HepG2 (cell line): ENCODE measurements around the gene CBX7. TPM values are rescaled to one million over a fixed set of nuclear protein-coding genes. Genes with fewer than 3 reads are reported as not detected.

ENCODE experiments used
- ATAC-seq: fragments of 200-7000 bp; cut with Tn5 transposase; 3 replicates; pipeline ENCODE4 v1.9.1; 2020; ENCODE audit warnings: mild to moderate bottlenecking, moderate library complexity
- BruUV-seq: library from RNA; stranded (reverse); fragments of 400-500 nt; replicated peaks from 2 replicates; lab custom pipeline; 2021; lab: Mats Ljungman, UMichigan
- CTCF ChIA-PET: fragments of 300-600 bp; formaldehyde crosslinking; extraction: SDS; loops from one replicate; lab custom pipeline; 2021; ENCODE audit warnings: low total read pairs, inconsistent platforms, low intra/inter-chr PET ratio; lab: Yijun Ruan, JAX
- POLR2A ChIA-PET: fragments of 350-600 bp; sonication (Branson Sonifier 250); formaldehyde crosslinking; loops from one replicate; lab custom pipeline; 2020; ENCODE audit warnings: antibody characterized with exemption, inconsistent platforms; lab: Yijun Ruan, JAX
- DNase-seq: peaks from one replicate; pipeline ENCODE4 v3.0.0-alpha.2; 2015; ENCODE audit warnings: low spot score
- FAIRE-seq: peaks from 3 replicates; lab custom pipeline; 2011; peaks lifted over from hg19 to GRCh38; lab: Jason Lieb, UNC
- H2AFZ ChIP-seq: one replicate; pipeline ENCODE4 v1.6.1; 2011; ENCODE audit warnings: low read length, inconsistent platforms
- H3K27ac ChIP-seq: fragments of 300-600 bp; 3 replicates; pipeline ENCODE4 v1.8.0; 2011; ENCODE audit warnings: mixed run types, mild to moderate bottlenecking, mixed read lengths, low read length, inconsistent platforms; ENCODE audit not compliant: insufficient read depth; ENCODE audit errors: extremely low read length
- H3K27me3 ChIP-seq, 2 experiments: fragments of 200-600 bp in 1 of 2; 2 replicates in 1 of 2; 3 replicates in 1 of 2; pipeline versions ENCODE4 v1.6.0 to v1.8.0; 2011; ENCODE audit warnings: low read length in 2 of 2, mild to moderate bottlenecking in 2 of 2, moderate library complexity in 2 of 2, inconsistent platforms in 1 of 2; ENCODE audit not compliant: insufficient read depth in 2 of 2, control insufficient read depth in 1 of 2
- H3K36me3 ChIP-seq, 2 experiments: fragments of 200-600 bp in 1 of 2; replicated peaks in 1 of 2; 2 replicates in 1 of 2; 3 replicates in 1 of 2; pipeline versions ENCODE4 v1.5.1 to v1.8.0; 2011; ENCODE audit warnings: low read length in 2 of 2, inconsistent platforms in 1 of 2; ENCODE audit not compliant: insufficient read depth in 2 of 2, control insufficient read depth in 1 of 2
- H3K4me1 ChIP-seq: 2 replicates; pipeline ENCODE4 v1.5.1; 2012; ENCODE audit warnings: low read length, inconsistent platforms; ENCODE audit not compliant: insufficient read depth
- H3K4me2 ChIP-seq: 2 replicates; pipeline ENCODE4 v1.6.0; 2011; ENCODE audit warnings: low read depth, low read length, inconsistent platforms
- H3K4me3 ChIP-seq, 3 experiments: fragments of 200-600 bp in 1 of 3; sonication (generic), shearing (Covaris generic) in 1 of 3; replicated peaks in 1 of 3; 2 replicates each; pipeline ENCODE4 v1.5.1; 2011 to 2016; ENCODE audit warnings: low read length in 3 of 3, inconsistent platforms in 2 of 3, low read depth in 2 of 3, mild to moderate bottlenecking in 2 of 3, control low read depth in 1 of 3, mixed read lengths in 1 of 3; ENCODE audit not compliant: insufficient read depth in 1 of 3
- H3K79me2 ChIP-seq: one replicate; pipeline ENCODE4 v1.6.1; 2011; ENCODE audit warnings: low read length, inconsistent platforms; ENCODE audit not compliant: insufficient read depth
- H3K9ac ChIP-seq: 2 replicates; pipeline ENCODE4 v1.6.0; 2011; ENCODE audit warnings: mild to moderate bottlenecking, low read depth, low read length, inconsistent platforms; ENCODE audit not compliant: insufficient read depth
- H3K9me3 ChIP-seq: 2 replicates; pipeline ENCODE4 v1.5.1; 2012; ENCODE audit warnings: mild to moderate bottlenecking, low read length
- H4K20me1 ChIP-seq: 2 replicates; pipeline ENCODE4 v1.6.0; 2011; ENCODE audit warnings: inconsistent platforms, mild to moderate bottlenecking, low read length, moderate library complexity; ENCODE audit not compliant: insufficient read depth
- MEIS2 ChIP-seq: sonication (generic); formaldehyde crosslinking; IDR thresholded peaks from 2 replicates; pipeline ENCODE4 v1.9.0; 2021; ENCODE audit warnings: mild to moderate bottlenecking, missing genetic modification reagents
- MLLT10 ChIP-seq: sonication (generic); formaldehyde crosslinking; IDR thresholded peaks from 2 replicates; pipeline ENCODE4 v1.4.0; 2020; ENCODE audit warnings: missing genetic modification reagents
- NFATC3 ChIP-seq: sonication (generic); formaldehyde crosslinking; IDR thresholded peaks from 2 replicates; pipeline ENCODE4 v1.5.1; 2020; ENCODE audit warnings: mild to moderate bottlenecking, missing genetic modification reagents
- PAWR ChIP-seq: sonication (generic); formaldehyde crosslinking; IDR thresholded peaks from 2 replicates; pipeline ENCODE4 v1.4.0; 2020; ENCODE audit warnings: missing genetic modification reagents, mild to moderate bottlenecking, borderline replicate concordance
- PHB2 ChIP-seq: fragments of 450-650 bp; IDR thresholded peaks from 2 replicates; pipeline ENCODE4 v1.6.1; 2018; ENCODE audit not compliant: partially characterized antibody
- PITX1 ChIP-seq: sonication (generic); formaldehyde crosslinking; IDR thresholded peaks from 2 replicates; pipeline ENCODE4 v1.5.1; 2020; ENCODE audit warnings: mild to moderate bottlenecking, missing genetic modification reagents
- PRPF4 ChIP-seq: fragments of 200-400 bp; formaldehyde crosslinking; IDR thresholded peaks from 2 replicates; pipeline ENCODE4 v1.6.1; 2016; ENCODE audit warnings: low read length, low read depth; ENCODE audit not compliant: poor library complexity, severe bottlenecking
- RFX5 ChIP-seq: IDR thresholded peaks from 2 replicates; pipeline ENCODE4 v1.6.1; 2011; ENCODE audit warnings: low read depth, low read length, improper control_type of control experiment
- RXRA ChIP-seq: sonication (generic); formaldehyde crosslinking; IDR thresholded peaks from 2 replicates; pipeline ENCODE4 v1.5.1; 2020; ENCODE audit warnings: missing genetic modification reagents
- TCF12 ChIP-seq, 2 experiments: fragments of 450-650 bp in 1 of 2; sonication (generic) in 1 of 2; formaldehyde crosslinking in 1 of 2; IDR thresholded peaks; 2 replicates each; pipeline versions ENCODE4 v1.6.1 to v1.8.0; 2017 to 2022; ENCODE audit warnings: antibody characterized with exemption in 1 of 2, mild to moderate bottlenecking in 1 of 2, missing genetic modification reagents in 1 of 2, moderate library complexity in 1 of 2
- TOPORS ChIP-seq: sonication (generic); formaldehyde crosslinking; IDR thresholded peaks from 2 replicates; pipeline ENCODE4 v1.8.0; 2023; ENCODE audit warnings: mild to moderate bottlenecking, missing genetic modification reagents
- ZBTB1 ChIP-seq: sonication (generic); formaldehyde crosslinking; IDR thresholded peaks from 2 replicates; pipeline ENCODE4 v1.4.0; 2020; ENCODE audit warnings: missing genetic modification reagents, borderline replicate concordance
- ZBTB3 ChIP-seq: sonication (generic); formaldehyde crosslinking; IDR thresholded peaks from 2 replicates; pipeline ENCODE4 v1.4.0; 2020; ENCODE audit warnings: low read depth, mild to moderate bottlenecking, moderate library complexity, missing genetic modification reagents, borderline replicate concordance
- ZNF546 ChIP-seq: sonication (generic); formaldehyde crosslinking; conservative IDR thresholded peaks from 2 replicates; pipeline ENCODE4 v1.8.1; 2023; ENCODE audit warnings: mild to moderate bottlenecking, missing genetic modification reagents
- ZNF550 ChIP-seq: sonication (generic); formaldehyde crosslinking; IDR thresholded peaks from 2 replicates; pipeline ENCODE4 v1.4.0; 2020; ENCODE audit warnings: mild to moderate bottlenecking, missing genetic modification reagents, borderline replicate concordance
- ZNF660 ChIP-seq: sonication (generic); formaldehyde crosslinking; IDR thresholded peaks from 2 replicates; pipeline ENCODE4 v1.5.1; 2020; ENCODE audit warnings: mild to moderate bottlenecking, low read depth, missing genetic modification reagents, borderline replicate concordance
- ZNF878 ChIP-seq: sonication (generic); formaldehyde crosslinking; IDR thresholded peaks from 2 replicates; pipeline ENCODE4 v1.8.1; 2023; ENCODE audit warnings: mild to moderate bottlenecking, missing genetic modification reagents, moderate library complexity
- WGBS: methylation state at CpG from one replicate; pipeline ENCODE4 v1.1.6; 2017; ENCODE audit warnings: low lambda C conversion rate; 5-methylcytosine and 5-hydroxymethylcytosine counted together
- in situ Hi-C: cut with HindIII; loops from 2 replicates; pipeline ENCODE4 v1.10.0; 2017; ENCODE audit warnings: low pct_unique_long_range_greater_than_20kb; ENCODE audit not compliant: extremely low pct_ligation_motif_present
- intact Hi-C: fragments of 100-400 bp; cut with micrococcal nuclease; formaldehyde crosslinking; loops from one replicate; pipeline ENCODE4 v1.10.0; 2022; ENCODE audit not compliant: unreplicated experiment
- polyA plus RNA-seq, 8 experiments: library from polyadenylated mRNA; depleted of rRNA in 3 of 8; stranded (reverse) in 7 of 8; unstranded in 1 of 8; fragments of >200 nt; fragmentation: Illumina TruSeq in 4 of 8; extraction: Trizol in 4 of 8; gene quantifications; 2 replicates each; pipeline versions ENCODE4 v1.2.1 to v1.2.3, GENCODE V29; 2011 to 2016; ENCODE audit warnings: low read depth in 4 of 8, missing spikeins in 1 of 8, mixed read lengths in 1 of 8; ENCODE audit not compliant: insufficient read depth in 1 of 8
- total RNA-seq, 5 experiments: library from RNA; depleted of rRNA; stranded (reverse); fragments of >200 nt; fragmentation: Illumina TruSeq; extraction: Trizol; gene quantifications; 2 replicates each; pipeline ENCODE4 v1.2.3, GENCODE V29; 2016; ENCODE audit warnings: low read depth in 1 of 5
- TF ChIP-seq, protein P1 (sequence below): sonication (generic); formaldehyde crosslinking; IDR thresholded peaks from 2 replicates; pipeline ENCODE4 v1.4.0; 2020; ENCODE audit warnings: low read depth, mild to moderate bottlenecking, missing genetic modification reagents
- TF ChIP-seq, protein P2 (sequence below): IDR thresholded peaks from 2 replicates; pipeline ENCODE4 v1.6.1; 2016

CBX7 gene
- total and polyA plus RNA-seq, 2 of the 13 experiments (the other 11 are each of a cell fraction or from before 2014, with no cell fraction given) = 0.35 to 4.9 TPM

DNA sequence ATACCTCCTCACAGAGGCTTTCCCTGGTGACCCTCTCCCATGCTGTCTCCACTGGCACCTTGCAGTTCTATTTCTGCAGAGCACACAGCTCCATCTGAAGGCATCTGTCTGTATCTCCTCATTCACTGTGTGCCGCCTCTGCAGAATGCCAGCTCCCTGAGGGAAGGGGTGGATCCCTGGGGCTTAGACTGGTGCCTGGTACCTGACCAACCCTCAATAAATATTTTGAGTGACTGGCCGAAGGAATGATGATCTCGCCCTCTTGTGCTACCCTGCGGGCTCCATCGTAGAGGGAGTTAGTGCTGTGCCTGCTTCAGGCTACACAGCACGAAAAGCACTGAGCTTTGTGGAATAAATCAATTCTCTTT, 1.6 kb downstream of the CBX7 start:
- no peak overlapping the region for H3K4me2 ChIP-seq
- 41% methylated on average over 6 of the region's 6 CpGs for WGBS
- DNase-seq = no peak
- H3K4me3 ChIP-seq = no peak overlapping the region
- no TSS peak for BruUV-seq
- peaks cover 56% of the 10 kb centered on the region for H3K4me1 ChIP-seq
- CTCF ChIA-PET = no interaction called here
- H3K36me3 ChIP-seq = no peaks in the 10 kb centered on the region
- TF ChIP-seq TCF12 (IDR thresholded peaks at IDR 0.05) (no peak), TCF12 (CRISPR knock-in tag; IDR thresholded peaks at IDR 0.05) (no peak), ZNF660 (CRISPR knock-in tag) (no peak), RFX5 (no peak), ZNF546 (CRISPR knock-in tag) (no peak), ZNF550 (CRISPR knock-in tag) (no peak), NFATC3 (CRISPR knock-in tag) (no peak), ZBTB3 (no peak), TOPORS (no peak), ZNF878 (CRISPR knock-in tag) (no peak), PHB2 (no peak), MEIS2 (CRISPR knock-in tag) (no peak), RXRA (CRISPR knock-in tag) (no peak), MLLT10 (CRISPR knock-in tag) (no peak), PITX1 (no peak), PRPF4 (no peak), PAWR (CRISPR knock-in tag) (no peak), ZBTB1 (CRISPR knock-in tag) (no peak)
- TF ChIP-seq, protein P1, sequence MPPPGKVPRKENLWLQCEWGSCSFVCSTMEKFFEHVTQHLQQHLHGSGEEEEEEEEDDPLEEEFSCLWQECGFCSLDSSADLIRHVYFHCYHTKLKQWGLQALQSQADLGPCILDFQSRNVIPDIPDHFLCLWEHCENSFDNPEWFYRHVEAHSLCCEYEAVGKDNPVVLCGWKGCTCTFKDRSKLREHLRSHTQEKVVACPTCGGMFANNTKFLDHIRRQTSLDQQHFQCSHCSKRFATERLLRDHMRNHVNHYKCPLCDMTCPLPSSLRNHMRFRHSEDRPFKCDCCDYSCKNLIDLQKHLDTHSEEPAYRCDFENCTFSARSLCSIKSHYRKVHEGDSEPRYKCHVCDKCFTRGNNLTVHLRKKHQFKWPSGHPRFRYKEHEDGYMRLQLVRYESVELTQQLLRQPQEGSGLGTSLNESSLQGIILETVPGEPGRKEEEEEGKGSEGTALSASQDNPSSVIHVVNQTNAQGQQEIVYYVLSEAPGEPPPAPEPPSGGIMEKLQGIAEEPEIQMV (CRISPR knock-in tag) = no peak
- TF ChIP-seq, protein P2, sequence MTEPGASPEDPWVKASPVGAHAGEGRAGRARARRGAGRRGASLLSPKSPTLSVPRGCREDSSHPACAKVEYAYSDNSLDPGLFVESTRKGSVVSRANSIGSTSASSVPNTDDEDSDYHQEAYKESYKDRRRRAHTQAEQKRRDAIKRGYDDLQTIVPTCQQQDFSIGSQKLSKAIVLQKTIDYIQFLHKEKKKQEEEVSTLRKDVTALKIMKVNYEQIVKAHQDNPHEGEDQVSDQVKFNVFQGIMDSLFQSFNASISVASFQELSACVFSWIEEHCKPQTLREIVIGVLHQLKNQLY = no peak
- FAIRE-seq = no peak
- H3K27me3 ChIP-seq = peaks cover 0 to 26% of the 10 kb centered on the region in 2 experiments; a peak in 4 of 5 replicates
- POLR2A ChIA-PET = interaction anchor here (2.2 to 2.6 kb wide), 2 partner anchors 16 to 168 kb away, joined by 4 to 38 read pairs; partner anchors contain the start of gene RPL3
- no peak overlapping the region for H2AFZ ChIP-seq
- no peaks in the 10 kb centered on the region for H3K9me3 ChIP-seq
- intact Hi-C loops (no loop called here), in situ Hi-C loops (no loop called here)
- no peaks in the 10 kb centered on the region for H3K79me2 ChIP-seq
- no peak overlapping the region for H3K9ac ChIP-seq
- ATAC-seq = peak; percentile 36
- H3K27ac ChIP-seq = no peak overlapping the region
- no peaks in the 10 kb centered on the region for H4K20me1 ChIP-seq
